ENCODE results near the gene RAB3D.

RAB3D gene

GRCh38 chr19:11373885-11374432 is 34.5 kb upstream of the RAB3D start:
- peak overlapping the region; percentile 98 for H3K27ac ChIP-seq
- TF ChIP-seq ZFX (IDR thresholded peaks at IDR 0.05; ENCODE audit: borderline replicate concordance) (no peak), CTCF (IDR thresholded peaks at IDR 0.05) (no peak)

- H3K27ac ChIP-seq = peak overlapping the region; percentile 98
- no peak for TF ChIP-seq ZFX (IDR thresholded peaks at IDR 0.05; ENCODE audit: borderline replicate concordance)
- no peak for TF ChIP-seq CTCF (IDR thresholded peaks at IDR 0.05)
These were observed 33.9 kb upstream of the RAB3D start for GRCh38 chr19:11373166-11373884.

GRCh38 chr19:11370744-11371143 is 31.3 kb upstream of the RAB3D start:
- TF ChIP-seq CTCF (IDR thresholded peaks at IDR 0.05) = no peak
- TF ChIP-seq ZFX (IDR thresholded peaks at IDR 0.05; ENCODE audit: borderline replicate concordance) = no peak
- no peak overlapping the region for H3K27ac ChIP-seq

GRCh38 chr19:11367528-11367927 is 28.1 kb upstream of the RAB3D start:
- no peak overlapping the region for H3K27ac ChIP-seq
- TF ChIP-seq CTCF (IDR thresholded peaks at IDR 0.05) = no peak
- TF ChIP-seq ZFX (IDR thresholded peaks at IDR 0.05; ENCODE audit: borderline replicate concordance) = no peak

- TF ChIP-seq ZFX (IDR thresholded peaks at IDR 0.05; ENCODE audit: borderline replicate concordance) = no peak
- TF ChIP-seq CTCF (IDR thresholded peaks at IDR 0.05) = no peak
- no peak overlapping the region for H3K27ac ChIP-seq
These were observed 26.2 kb upstream of the RAB3D start for GRCh38 chr19:11365557-11366117.

- H3K27ac ChIP-seq = no peak overlapping the region
- no peak for TF ChIP-seq ZFX (IDR thresholded peaks at IDR 0.05; ENCODE audit: borderline replicate concordance)
- TF ChIP-seq CTCF (IDR thresholded peaks at IDR 0.05) = no peak
These were observed 25.5 kb upstream of the RAB3D start for GRCh38 chr19:11364935-11365334.

GRCh38 chr19:11364296-11364904 is 24.9 kb upstream of the RAB3D start:
- no peak for TF ChIP-seq ZFX (IDR thresholded peaks at IDR 0.05; ENCODE audit: borderline replicate concordance)
- TF ChIP-seq CTCF (IDR thresholded peaks at IDR 0.05) = no peak
- H3K27ac ChIP-seq = no peak overlapping the region
